Amniotic epithelial cell (primary cell): ENCODE measurements around the gene ALDH4A1.
"Not testable (repeated sequence)": the region's sequence is repeated elsewhere in the genome, so short reads cannot be mapped to it uniquely, and the experiment has no call there.

Experiments
- DNase-seq: peaks from one replicate; pipeline ENCODE4 v3.0.0-alpha.2; 2010; ENCODE audit warnings: low read depth

ALDH4A1 gene

DNA sequence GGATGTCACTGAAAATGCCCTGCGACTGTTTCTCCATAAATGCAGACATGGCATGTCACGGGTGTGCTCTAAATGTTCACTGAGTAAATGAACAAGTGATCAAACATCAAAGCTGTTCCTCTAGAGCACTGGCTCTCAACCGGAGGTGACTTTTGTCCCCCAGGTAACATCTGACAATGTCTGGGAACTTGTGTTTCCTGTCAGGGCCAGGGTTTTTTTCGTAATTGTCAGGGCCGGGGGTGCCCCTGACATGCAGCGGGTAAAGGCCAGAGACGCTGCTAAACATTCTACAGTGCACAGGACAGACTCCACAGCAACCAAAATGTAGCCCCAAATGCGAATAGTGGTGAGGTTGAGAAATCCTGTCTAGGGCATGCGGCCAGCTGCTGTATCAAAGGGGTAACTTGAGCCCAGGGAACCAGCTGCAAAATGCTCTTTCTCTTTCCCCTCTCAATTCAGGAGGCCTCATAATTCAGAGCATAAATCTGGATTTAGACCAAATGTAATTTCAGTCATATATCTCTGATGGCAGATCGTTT is 2.0 kb downstream of the ALDH4A1 start:
- DNase-seq = no peak

DNA sequence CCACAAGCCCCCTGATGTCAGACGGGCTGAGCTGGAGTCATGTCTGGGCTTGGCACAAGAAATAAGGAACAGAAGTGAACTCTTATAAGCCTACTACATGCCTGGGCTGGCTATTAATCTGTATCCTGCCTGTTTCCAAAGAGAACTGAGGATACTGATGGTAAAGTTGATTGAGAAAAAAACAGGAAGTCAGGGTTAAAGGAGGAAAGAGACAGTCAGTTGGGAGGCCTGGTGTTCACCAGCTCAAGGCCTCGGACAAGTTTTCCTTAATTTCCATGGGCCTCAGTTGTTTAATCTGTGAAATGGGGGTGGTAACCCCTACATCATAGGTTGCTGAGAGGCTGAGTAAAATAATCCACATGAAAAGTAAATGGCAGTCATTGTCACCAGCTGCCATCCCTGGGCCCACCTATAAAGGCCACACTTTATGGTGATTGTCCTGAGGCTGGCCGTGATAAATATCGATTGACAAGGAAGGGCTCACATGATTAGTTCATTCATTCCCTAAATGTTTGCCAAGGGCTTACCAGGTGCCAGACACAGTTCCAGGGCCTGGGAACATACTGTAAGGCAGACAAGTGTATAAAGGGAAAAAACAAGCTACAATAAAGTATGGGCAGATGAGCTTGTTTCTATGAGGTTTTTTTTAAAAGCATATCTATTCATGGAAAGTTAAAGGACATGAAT is 2.8 kb downstream of the ALDH4A1 start:
- DNase-seq = no peak

DNA sequence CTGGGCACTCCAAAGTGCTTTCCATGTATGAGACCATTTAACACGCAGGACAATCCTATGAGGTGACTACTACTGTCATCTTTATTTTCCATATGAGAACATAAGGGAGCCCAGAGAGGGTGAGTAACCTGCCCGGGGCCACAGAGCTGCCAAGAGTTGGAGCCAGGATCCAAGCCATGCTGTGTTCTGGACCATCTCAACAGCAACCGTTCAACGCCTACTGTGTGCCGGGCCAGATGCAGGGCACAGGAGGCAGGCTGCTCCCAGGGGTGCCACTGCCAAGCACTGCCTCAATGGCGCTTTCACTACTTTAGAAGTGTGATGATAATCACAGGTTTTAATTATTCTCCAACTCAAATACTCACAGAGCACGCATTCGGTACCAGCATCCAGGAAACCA is 3.8 kb downstream of the ALDH4A1 start:
- DNase-seq = no peak

DNA sequence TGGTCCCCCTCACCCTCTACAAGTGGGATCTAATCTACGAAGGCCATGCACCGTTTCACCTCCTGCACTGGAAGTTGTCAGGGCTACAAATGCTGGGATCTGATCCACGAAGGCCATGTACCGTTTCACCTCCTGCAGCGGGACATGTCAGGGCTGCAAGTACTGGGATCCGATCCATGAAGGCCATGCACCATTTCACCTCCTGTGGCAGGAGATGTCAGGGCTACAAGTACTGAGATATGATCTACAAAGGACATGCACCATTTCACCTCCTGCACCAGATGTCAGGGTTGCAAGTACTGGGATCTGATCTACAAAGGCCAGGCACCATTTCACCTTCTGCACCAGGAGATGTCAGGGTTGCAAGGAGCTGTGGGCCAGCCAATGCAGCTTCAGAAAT is 7.0 kb downstream of the ALDH4A1 start:
- DNase-seq = no peak

DNA sequence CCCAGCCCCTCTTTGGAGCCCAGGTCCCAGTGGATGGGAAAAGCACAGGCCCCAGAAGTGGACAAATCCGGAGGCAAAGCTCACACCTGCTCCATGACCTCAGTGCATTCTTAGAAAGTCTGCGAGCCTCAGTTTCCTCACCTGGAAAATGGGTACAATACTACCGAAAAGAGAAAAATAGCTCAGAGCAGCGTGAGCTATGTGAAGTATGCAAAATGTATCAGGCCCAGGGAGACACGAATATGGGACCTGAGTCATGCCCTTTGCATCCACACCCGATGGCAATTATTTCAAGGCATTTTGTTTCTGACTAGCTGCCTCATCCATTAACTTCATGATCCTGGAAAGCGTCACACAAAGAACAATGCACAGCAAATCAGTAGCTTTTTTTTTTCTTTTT is 9.2 kb downstream of the ALDH4A1 start:
- peak; percentile 20 for DNase-seq

DNA sequence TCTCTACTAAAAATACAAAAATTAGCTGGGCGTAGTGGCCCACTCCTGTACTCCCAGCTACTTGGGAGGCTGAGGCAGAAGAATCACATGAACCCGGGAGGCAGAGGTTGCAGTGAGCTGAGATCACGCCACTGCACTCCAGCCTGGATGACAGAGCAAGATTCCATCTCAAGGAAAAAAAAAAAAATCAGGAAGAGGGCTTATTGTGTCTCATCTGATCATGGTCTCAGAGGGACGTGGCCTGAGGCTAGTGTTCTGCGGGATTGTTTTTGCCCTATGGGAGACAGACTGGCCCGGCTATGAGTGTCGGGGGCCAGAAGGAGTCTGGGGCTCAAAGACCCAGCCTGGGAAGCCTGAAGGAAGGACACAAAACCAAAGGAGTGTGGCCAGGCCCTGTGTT is 10.5 kb downstream of the ALDH4A1 start:
- not testable (repeated sequence) for DNase-seq

DNA sequence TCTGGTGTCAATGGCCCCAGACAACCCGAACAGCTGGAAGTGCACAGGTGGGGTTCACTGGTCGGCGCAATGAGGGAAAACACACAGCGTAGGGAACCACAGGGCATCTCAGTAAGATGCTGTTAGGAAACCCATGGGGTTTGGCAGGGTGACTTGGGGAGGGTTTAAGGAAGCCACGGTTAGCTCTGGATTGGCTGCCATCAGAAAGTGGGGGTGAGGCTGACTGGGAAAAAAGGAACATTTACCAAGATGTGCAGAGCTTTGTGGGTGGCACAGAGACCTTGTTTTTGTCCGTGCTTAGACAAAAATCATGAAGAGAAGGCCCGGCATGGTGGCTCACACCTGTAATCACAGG is 11.0 kb downstream of the ALDH4A1 start:
- DNase-seq = no peak

DNA sequence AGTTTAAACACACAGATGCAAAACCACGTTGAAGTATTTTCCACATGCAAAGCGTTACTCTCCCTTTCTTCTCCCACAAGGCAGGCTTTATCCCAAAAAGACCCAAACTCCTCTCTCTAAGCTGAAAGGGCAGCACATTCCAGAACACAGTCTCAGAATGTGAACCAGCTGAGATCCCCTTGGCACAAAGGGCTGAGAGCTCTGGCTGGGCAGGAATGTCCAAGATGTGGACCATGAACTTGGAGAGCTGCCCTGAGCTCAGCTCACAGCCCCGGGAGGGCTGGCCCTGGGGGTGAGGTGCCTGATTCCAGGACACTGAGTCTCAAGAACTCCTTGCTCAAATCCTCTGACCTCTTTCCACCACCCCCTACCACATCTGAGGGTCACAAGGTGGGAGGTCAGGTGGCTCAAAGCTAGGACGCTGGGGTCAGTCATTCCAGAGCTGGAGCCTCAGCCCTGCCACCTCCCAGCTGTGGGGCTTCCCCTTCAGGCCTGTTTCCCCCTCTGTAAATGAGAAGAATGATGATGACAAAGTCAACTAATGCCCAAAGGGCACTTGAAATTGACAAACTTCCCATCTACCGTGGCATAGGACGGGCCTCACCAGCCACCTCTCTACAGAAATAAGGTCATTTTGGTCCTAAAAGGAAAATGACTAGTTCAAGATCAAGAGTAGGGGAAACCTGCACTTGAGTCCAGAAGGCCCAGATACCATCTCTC is 11.5 kb downstream of the ALDH4A1 start:
- DNase-seq = peak; percentile 12

DNA sequence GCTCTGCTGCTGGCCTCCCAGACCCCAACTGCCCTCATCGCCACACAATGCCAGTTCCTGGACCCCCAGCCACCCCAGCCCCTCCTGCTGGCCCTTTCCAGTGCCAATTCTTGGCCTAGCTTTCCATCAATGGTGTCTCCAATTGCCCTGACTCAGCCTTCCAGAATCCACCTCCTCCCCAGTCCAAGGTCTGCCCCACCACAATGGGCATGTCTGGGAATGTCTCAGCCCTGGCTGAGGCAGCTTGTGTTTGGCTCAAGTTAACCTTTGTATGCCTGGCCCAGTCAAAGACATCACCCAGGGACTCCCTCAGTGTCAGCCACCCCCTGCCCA is 16.4 kb downstream of the ALDH4A1 start:
- peak; percentile 82 for DNase-seq

DNA sequence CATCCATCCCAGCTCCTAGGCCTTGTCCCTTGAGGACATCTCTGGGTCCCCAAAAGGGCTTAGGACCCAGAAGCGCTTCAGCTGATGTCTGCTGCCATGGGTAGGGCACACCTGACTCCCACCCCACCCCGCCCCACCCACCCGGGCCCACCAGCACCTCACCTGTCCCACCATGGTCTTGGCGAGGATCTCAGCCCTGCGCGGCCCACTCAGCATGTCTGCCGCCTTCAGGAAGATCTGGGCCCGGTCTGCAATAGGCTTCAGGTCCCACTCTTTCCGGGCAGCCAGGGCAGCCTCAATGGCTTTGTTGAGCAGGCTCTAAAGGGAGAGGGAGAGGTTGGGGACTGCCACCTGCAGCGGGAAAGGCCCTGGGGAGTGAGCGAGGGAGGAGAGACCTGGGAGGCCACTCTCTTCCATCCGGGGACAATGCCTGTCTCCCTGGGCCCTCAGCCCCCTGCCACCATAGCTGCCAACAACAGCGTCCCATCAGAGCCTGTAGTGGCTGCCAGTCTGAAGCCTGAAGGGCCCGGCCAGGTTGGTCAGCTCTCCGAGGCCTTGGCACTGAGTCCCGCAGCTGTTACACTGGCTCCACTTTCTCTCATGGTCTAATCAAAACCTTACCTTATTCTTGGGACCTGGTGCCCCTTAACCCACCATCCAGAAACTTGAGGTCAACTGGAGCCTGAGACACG is 16.9 kb downstream of the ALDH4A1 start:
- no peak for DNase-seq

DNA sequence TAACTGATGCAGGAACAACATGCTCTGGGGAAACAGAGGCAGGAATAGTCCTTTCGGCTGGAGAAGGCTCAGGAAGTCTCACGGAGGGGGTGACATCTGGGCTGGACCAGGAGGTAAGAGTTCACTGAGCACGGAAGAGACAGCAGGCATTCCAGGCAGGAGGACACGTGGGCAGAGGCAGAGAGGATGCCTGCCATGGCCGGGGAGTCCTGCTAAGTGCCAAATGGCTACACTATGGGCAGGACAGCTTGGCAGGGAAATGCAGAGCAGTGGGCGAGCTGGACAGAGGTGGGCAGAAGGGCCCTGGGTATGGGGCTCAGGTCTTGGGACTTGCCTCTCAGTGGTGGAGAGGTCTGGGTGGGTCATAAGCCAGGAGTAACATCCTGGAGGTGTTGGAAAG is 17.6 kb downstream of the ALDH4A1 start:
- no peak for DNase-seq

DNA sequence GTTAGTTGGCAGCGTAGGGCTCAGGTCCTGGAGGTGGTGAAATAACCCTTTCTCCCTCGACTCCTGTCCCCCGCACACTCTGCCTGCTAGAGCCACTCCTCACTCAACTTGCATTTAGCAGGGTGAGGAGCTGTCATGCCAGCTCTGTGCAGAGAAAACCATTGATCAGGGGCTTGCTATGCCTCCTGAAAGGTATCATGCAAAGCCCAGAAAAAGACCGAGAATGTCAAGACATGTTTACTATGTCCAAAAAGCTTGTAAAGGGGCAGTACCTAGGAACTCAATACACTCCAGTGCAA is 18.0 kb downstream of the ALDH4A1 start:
- no peak for DNase-seq

DNA sequence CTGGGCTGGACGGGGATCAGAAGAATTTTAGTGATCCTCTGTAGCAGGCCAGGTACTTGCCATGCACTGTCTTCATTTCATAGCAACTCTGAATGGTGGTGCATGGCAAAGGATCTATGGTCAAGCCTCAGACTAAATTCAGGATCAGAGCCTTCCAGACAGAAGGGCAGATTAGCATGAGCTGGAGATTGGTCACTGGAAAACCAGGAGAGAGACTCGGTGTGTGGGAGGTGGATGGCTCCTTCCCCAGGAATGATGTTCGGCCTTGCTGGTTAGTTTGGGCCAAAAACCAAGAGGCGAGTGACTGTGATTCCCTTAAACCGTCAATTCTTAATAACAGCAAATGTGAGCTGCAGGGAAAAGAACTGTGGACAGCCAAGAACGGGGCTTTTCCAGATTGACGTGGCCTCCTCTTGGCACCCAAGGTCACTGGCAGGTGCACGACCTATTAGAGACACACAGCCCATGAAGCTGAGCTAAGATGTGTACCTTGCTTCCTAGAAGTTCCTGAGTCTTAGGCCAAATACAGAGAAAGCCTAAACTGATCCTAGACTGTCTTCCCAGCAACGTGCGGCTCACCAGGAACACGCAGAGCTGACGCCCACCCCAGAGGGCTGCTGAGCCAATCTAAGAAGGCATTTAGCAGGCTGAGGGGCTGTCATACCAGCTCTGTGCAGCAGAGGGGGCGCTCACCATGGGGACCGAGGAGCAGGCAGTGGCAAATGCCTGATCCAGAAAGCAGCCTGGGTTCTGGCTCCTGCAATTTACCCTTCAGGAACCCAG is 18.5 kb downstream of the ALDH4A1 start:
- DNase-seq = peak; percentile 47

DNA sequence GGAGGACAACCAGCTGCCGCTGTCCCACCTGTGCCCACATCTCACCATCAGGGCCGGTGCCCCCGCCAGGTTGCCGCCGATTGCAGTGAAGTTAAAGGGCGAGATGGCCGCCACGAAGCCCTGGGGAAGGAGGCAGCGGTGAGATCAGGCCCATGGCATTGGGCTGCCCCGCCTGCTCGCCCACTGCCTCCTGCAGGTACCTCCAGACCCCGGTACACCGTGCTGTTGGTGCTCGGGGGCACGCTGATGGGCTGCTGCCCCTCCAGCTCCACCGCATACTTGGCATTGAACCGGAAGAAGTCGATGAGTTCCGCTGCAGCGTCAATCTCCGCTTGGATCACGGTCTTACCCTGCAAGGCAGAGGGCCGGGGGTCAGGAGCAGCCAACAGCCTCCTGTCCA is 19.3 kb downstream of the ALDH4A1 start:
- DNase-seq = no peak

DNA sequence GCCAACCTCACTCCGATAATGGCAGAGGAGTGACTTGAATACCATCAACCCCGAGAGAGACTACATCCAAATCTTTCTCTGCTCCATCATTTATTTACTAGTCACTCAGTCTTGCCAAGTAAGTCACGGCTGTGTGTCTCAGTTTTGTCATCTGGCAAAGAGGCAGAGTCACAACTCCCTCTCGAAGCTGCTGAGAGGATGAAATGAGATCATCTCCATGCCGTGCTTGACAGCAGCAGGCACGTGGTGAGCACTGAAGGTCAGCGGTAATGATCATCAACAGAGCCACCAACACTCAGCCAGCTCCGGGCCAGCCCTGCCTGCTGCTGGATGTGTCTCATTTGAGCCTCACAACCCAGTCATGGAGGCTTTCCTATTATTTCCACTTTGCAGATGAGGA is 19.9 kb downstream of the ALDH4A1 start:
- DNase-seq = no peak

DNA sequence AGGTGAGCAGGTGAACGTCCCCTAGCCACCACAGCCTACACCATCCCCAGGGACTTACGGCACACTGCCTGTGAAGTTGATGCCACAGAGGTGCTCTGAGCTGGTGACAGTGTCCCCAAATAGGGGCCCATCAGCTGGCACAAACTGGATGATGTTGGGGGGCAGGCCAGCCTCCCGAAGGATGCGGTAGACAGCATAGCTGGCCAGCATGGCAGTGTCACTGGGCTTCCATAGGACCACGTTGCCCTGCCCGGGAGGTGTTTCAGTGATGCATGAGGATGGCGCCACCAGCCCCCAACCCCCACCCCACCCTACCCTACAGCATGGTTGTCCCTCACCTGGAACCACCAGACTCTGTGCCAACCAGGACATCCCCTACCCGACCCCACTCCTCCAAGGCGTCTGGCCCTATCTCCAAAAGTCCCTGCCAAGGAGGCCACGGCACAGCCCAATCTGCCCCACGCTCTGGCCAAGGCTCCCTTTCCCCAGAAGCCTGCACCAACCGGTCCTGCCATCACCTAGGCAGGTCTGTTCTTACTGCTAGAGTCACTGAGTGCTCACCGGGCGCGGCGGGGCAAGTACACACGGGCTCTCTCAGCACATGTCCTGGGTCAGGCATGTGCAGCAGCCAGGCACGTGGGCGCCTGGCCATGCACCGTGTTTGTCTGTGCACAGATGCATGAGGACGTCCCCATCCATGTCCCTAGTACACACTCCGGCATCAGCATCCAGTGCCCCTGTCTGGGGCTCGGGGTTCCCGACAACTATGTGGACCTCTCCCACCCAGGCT is 20.5 kb downstream of the ALDH4A1 start:
- no peak for DNase-seq

DNA sequence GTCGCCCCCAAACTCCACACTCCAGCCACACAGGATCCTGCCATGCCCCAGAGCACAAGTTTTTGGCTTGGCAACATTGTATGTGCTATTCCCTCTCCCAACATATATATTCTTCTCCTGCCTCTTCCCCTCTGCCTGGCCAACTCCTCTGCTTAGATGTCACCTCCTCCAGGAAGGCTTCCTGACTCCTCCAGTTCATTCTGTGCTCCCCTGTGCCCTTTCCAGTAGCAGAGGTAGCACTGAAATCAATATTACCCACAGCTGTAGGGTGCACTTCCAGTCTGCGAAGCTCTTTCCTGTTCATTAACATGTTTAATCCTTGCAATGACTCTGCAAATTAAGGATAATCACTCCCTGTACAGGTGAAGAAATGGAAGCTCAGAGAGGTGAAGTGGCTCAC is 21.2 kb downstream of the ALDH4A1 start:
- no peak for DNase-seq

DNA sequence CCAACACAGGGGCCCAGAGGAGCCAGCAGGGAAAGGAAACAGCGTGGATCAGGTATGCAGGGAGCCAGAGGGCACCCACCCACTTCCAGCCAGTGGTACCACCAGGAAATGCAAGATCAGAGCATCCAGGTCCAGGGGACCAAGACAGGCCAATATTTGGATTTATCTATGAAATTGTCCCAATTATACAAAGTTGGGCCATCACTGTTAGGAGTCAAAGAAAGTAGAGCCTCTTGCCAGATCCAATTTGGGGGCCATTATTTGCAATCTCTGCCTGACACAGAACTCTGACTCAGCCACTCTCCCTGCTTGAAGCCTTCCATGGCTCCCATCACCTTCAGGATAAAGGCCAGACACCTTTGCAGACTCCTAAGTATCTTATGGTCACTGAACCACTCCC is 21.8 kb downstream of the ALDH4A1 start:
- DNase-seq = no peak

DNA sequence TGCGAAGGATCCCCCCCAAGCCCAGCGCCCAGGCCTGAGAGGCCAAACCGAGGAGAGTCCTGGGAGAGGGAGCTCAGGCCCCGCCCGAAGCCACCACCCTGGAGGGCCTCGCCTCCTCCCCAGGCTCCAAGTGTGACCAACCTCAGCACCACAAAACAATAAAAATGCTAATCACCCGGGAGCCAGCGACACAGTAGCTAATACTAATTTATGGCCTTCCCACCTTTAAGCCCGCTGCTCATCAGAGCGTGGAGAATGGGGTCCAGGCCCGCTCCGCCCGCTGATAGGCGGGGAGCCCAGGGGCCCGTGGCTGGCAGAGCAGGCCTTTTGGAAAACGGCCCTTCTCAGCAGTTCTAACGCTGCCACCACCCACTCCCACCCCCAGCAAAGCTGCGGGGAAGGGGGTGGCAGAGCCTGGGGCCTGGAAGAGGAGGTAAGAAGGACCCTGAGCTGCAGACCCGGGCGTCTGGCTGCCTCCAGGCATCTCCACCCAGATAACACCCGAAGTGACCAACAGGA is 22.5 kb downstream of the ALDH4A1 start:
- no peak for DNase-seq

DNA sequence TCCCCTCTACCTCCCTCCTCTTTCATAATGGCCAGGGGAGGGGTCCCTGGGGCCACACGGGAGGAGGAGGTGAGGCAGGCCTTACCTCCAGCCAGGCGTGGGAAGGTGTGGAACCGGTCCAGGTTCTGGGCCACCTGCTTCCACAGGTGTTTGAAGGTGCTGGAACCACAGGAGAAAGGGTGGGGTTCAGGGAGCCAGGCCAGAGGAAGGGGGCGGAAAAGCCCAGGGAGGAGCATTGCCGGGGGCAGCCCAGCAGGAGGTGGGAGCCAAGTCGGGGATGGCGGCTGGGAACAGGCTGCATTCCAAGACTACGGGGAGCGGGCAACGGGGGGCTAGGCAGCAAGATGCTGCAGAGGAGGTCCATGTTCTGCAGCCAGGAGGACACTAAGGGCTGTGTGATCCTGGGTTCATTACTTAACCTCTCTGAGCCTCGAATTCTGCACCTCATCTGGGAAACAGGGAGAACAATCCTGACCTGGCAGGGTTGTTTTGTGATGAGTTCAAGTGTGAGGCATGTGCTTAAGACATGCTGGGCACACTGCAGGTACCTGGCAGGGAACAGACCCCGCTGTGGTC is 23.1 kb downstream of the ALDH4A1 start:
- DNase-seq = no peak

DNA sequence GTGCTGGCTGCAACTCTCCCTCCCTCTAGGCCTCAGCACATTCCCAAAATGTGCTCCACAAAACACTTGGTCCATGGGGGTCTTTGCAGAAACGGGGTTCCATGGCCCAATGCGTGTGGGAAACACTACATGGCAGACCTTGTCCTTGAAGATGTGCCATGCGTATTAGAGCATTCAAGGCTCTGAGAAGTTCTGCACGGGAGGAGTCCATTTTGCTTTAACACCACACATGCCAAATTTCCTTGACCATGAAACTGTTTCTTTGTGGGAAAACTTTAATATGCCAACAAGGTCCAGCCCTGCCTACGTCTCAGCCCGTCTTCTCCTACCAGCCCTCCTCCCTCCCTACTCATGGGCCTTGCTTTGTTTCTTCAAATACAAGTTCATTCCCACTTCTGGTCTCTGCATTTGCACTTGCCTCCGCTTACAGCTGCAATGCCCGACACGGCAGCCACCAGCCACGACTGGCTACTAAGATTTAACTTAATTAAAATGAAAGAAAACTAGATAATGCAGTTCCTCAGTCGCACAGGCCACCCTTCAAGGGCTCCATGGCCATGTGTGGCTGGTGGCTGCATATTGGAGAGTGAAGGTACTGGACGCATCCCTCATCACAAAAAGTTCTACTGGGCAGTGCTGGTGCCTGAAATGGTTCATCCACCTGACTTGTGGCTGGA is 23.7 kb downstream of the ALDH4A1 start:
- DNase-seq = no peak
